ENCODE measurements around the gene ATRNL1. TPM values are rescaled to one million over a fixed set of nuclear protein-coding genes. Genes with fewer than 3 reads are reported as not detected.

ATRNL1 gene
- polyA plus RNA-seq, 1 experiment, result 0.20 TPM

DNA sequence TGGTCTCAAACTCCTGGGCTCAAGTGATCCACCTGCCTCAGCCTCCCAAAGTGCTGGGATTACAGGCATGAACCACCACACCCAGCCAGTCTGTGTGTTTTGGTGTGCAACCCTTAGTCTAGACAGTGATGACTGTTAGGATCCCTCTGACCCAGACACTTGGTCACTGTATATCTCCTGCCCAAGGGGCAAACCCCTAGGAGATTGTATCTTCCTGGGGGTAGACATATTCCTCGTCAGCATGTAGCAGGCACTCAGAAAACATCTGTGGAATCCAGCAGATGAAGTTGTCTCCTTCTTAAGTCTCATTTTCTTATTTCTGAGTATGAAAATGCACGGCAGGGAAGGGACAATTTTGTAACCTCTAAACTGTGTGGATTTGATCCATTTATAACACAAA lies 887.3 kb downstream of the ATRNL1 start:
- CTCF ChIA-PET, result no interaction called here
- Histone ChIP-seq H3K9me3 (ENCODE audit: control insufficient read depth, insufficient read depth, low read length) (no peaks in the 10 kb centered on the region), H3K4me3 (ENCODE audit: low read depth, low read length) (no peak overlapping the region), H3K27ac (ENCODE audit: low read depth, low read length) (no peak overlapping the region), H3K27me3 (ENCODE audit: control insufficient read depth, insufficient read depth, low read length) (no peaks in the 10 kb centered on the region)
- TF ChIP-seq CTCF (IDR thresholded peaks at IDR 0.05; ENCODE audit: low read depth, low read length), result no peak
- POLR2A ChIA-PET, result no interaction called here
- no peak for DNase-seq (ENCODE audit: low read depth, low spot score)

GRCh38 chr10:115981081-115981480 lies 887.9 kb downstream of the ATRNL1 start:
- no peaks in the 10 kb centered on the region for H3K27me3 ChIP-seq (ENCODE audit: control insufficient read depth, insufficient read depth, low read length)
- no peak for TF ChIP-seq CTCF (IDR thresholded peaks at IDR 0.05; ENCODE audit: low read depth, low read length)
- no peak for DNase-seq (ENCODE audit: low read depth, low spot score)
- H3K4me3 ChIP-seq (ENCODE audit: low read depth, low read length), result no peak overlapping the region
- H3K9me3 ChIP-seq (ENCODE audit: control insufficient read depth, insufficient read depth, low read length), result no peaks in the 10 kb centered on the region
- POLR2A ChIA-PET, result no interaction called here
- CTCF ChIA-PET, result no interaction called here
- H3K27ac ChIP-seq (ENCODE audit: low read depth, low read length), result no peak overlapping the region

GRCh38 chr10:115982076-115982475 lies 888.9 kb downstream of the ATRNL1 start:
- DNase-seq (ENCODE audit: low read depth, low spot score), result no peak
- no peaks in the 10 kb centered on the region for H3K27me3 ChIP-seq (ENCODE audit: control insufficient read depth, insufficient read depth, low read length)
- H3K4me3 ChIP-seq (ENCODE audit: low read depth, low read length), result no peak overlapping the region
- no peaks in the 10 kb centered on the region for H3K9me3 ChIP-seq (ENCODE audit: control insufficient read depth, insufficient read depth, low read length)
- ChIA-PET POLR2A (no interaction called here), CTCF (no interaction called here)
- no peak for TF ChIP-seq CTCF (IDR thresholded peaks at IDR 0.05; ENCODE audit: low read depth, low read length)
- no peak overlapping the region for H3K27ac ChIP-seq (ENCODE audit: low read depth, low read length)

- ChIA-PET POLR2A (no interaction called here), CTCF (no interaction called here)
- Histone ChIP-seq H3K4me3 (ENCODE audit: low read depth, low read length) (no peak overlapping the region), H3K27me3 (ENCODE audit: control insufficient read depth, insufficient read depth, low read length) (no peaks in the 10 kb centered on the region), H3K9me3 (ENCODE audit: control insufficient read depth, insufficient read depth, low read length) (no peaks in the 10 kb centered on the region), H3K27ac (ENCODE audit: low read depth, low read length) (no peak overlapping the region)
- no peak for DNase-seq (ENCODE audit: low read depth, low spot score)
- no peak for TF ChIP-seq CTCF (IDR thresholded peaks at IDR 0.05; ENCODE audit: low read depth, low read length)
Measured at GRCh38 chr10:115982526-115982925, 889.4 kb downstream of the ATRNL1 start.

- no peak overlapping the region for H3K27ac ChIP-seq (ENCODE audit: low read depth, low read length)
- ChIA-PET CTCF (no interaction called here), POLR2A (no interaction called here)
- no peak overlapping the region for H3K4me3 ChIP-seq (ENCODE audit: low read depth, low read length)
- no peaks in the 10 kb centered on the region for H3K9me3 ChIP-seq (ENCODE audit: control insufficient read depth, insufficient read depth, low read length)
- no peak for TF ChIP-seq CTCF (IDR thresholded peaks at IDR 0.05; ENCODE audit: low read depth, low read length)
- DNase-seq (ENCODE audit: low read depth, low spot score), result no peak
- no peaks in the 10 kb centered on the region for H3K27me3 ChIP-seq (ENCODE audit: control insufficient read depth, insufficient read depth, low read length)
Measured at GRCh38 chr10:115985786-115986185, 892.6 kb downstream of the ATRNL1 start.

Measured in AG04450 (cell line).